Suprapubic skin (tissue), 4 donors: ENCODE data around the gene GYG1.

Source experiments
- EP300 ChIP-seq: sonication (generic); formaldehyde crosslinking; IDR thresholded peaks from one replicate; pipeline ENCODE4 v1.6.1; 2017; ENCODE audit warnings: antibody characterized with exemption
- POLR2A ChIP-seq, 2 donors: fragments of 450-650 bp; IDR thresholded peaks; one replicate each; pipeline ENCODE4 v1.6.1; 2017; ENCODE audit warnings: antibody characterized with exemption in 2 of 2, mild to moderate bottlenecking in 2 of 2, moderate library complexity in 2 of 2
- POLR2AphosphoS5 ChIP-seq, 3 donors: sonication (generic); formaldehyde crosslinking; IDR thresholded peaks; one replicate each; pipeline ENCODE4 v1.6.1; 2017; ENCODE audit warnings: antibody characterized with exemption in 3 of 3
- TF ChIP-seq, protein P1 (sequence below), 2 donors: fragments of 200-600 bp in 1 of 2; fragments of 450-650 bp in 1 of 2; sonication (generic) in 1 of 2; IDR thresholded peaks; one replicate each; pipeline ENCODE4 v1.5.1; 2016 to 2019; ENCODE audit warnings: antibody characterized with exemption in 2 of 2, mild to moderate bottlenecking in 1 of 2, moderate library complexity in 1 of 2

DNA sequence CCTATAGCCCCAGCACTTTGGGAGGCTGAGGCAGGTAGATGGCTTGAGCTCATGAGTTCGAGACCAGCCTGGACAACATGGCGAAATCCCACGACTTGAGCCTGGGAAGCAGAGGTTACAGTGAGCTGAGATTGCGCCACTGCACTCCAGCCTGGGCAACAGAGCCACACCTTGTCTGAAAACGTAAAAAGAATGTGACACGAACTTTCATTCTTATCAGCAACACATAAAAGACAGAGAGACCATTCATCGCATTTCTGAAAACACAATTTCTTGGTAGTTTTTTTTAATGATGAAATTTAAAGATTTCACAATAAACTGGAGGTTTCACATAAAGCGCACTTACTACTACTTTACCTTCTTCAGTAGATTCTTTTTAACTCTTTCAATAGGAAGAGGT is 76.5 kb downstream of the GYG1 start:
- TF ChIP-seq, protein P1, sequence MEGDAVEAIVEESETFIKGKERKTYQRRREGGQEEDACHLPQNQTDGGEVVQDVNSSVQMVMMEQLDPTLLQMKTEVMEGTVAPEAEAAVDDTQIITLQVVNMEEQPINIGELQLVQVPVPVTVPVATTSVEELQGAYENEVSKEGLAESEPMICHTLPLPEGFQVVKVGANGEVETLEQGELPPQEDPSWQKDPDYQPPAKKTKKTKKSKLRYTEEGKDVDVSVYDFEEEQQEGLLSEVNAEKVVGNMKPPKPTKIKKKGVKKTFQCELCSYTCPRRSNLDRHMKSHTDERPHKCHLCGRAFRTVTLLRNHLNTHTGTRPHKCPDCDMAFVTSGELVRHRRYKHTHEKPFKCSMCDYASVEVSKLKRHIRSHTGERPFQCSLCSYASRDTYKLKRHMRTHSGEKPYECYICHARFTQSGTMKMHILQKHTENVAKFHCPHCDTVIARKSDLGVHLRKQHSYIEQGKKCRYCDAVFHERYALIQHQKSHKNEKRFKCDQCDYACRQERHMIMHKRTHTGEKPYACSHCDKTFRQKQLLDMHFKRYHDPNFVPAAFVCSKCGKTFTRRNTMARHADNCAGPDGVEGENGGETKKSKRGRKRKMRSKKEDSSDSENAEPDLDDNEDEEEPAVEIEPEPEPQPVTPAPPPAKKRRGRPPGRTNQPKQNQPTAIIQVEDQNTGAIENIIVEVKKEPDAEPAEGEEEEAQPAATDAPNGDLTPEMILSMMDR (IDR thresholded peaks at IDR 0.05): no peak
- TF ChIP-seq POLR2A (IDR thresholded peaks at IDR 0.05) (no peak), EP300 (no peak), POLR2AphosphoS5 (IDR thresholded peaks at IDR 0.05) (no peak)
